ELF-1 (cell line): ENCODE measurements around the gene FAHD1.

ENCODE experiments used
- DNase-seq: peaks from one replicate; pipeline ENCODE4 v3.0.0-alpha.2; 2016; ENCODE audit warnings: low read depth, low spot score

Gene FAHD1

GRCh38 chr16:1826691-1827573 lies at the start of gene FAHD1, which contains the start of gene HAGH:
FAHD1 (plus strand) TSS chr16:1827206; CDS start chr16:1827239, 33 bp downstream.
HAGH (minus strand) TSS chr16:1826825; CDS start chr16:1826787, 38 bp downstream.
- DNase-seq: peak; percentile 98

- DNase-seq: no peak
These were observed 49.4 kb upstream of the FAHD1 start for GRCh38 chr16:1777375-1778199.

GRCh38 chr16:1778200-1779179 lies 48.5 kb upstream of the FAHD1 start:
- DNase-seq: no peak

GRCh38 chr16:1779234-1779701 lies 47.7 kb upstream of the FAHD1 start:
- DNase-seq: no peak

GRCh38 chr16:1779741-1780676 lies 47.0 kb upstream of the FAHD1 start:
- DNase-seq: no peak

GRCh38 chr16:1780677-1781072 lies 46.3 kb upstream of the FAHD1 start:
- DNase-seq: no peak

- no peak for DNase-seq
These were observed 45.8 kb upstream of the FAHD1 start for GRCh38 chr16:1781254-1781653.

- DNase-seq: peak; percentile 46
These were observed 45.1 kb upstream of the FAHD1 start for GRCh38 chr16:1781758-1782407.

- DNase-seq: peak; percentile 100
These were observed 44.4 kb upstream of the FAHD1 start, which contains the start of the genes NUBP2 and SPSB3 for GRCh38 chr16:1782408-1783264. NUBP2 (plus strand) TSS chr16:1782960; CDS start chr16:1783021, 61 bp downstream. SPSB3 (minus strand) TSS chr16:1782571; CDS start chr16:1781483, 1,088 bp downstream.

GRCh38 chr16:1784977-1785845 lies 41.8 kb upstream of the FAHD1 start:
- DNase-seq: no peak

- DNase-seq: no peak
These were observed 41.2 kb upstream of the FAHD1 start for GRCh38 chr16:1785846-1786170.

- no peak for DNase-seq
These were observed 40.6 kb upstream of the FAHD1 start for GRCh38 chr16:1786242-1787055.

- no peak for DNase-seq
These were observed 40.0 kb upstream of the FAHD1 start for GRCh38 chr16:1787056-1787321.

- DNase-seq: no peak
These were observed 39.5 kb upstream of the FAHD1 start for GRCh38 chr16:1787322-1788094.

- DNase-seq: no peak
These were observed 38.8 kb upstream of the FAHD1 start for GRCh38 chr16:1788095-1788707.

GRCh38 chr16:1788708-1789100 lies 38.3 kb upstream of the FAHD1 start:
- peak; percentile 48 for DNase-seq
